Uterus (tissue), 2 donors: ENCODE measurements around the gene REPS1.

Source experiments
- CTCF ChIP-seq, 4 experiments: fragments of 200-600 bp in 2 of 4; fragments of 450-650 bp in 2 of 4; sonication (generic) in 2 of 4; IDR thresholded peaks; one replicate each; pipeline ENCODE4 v1.5.1; 2016 to 2019; ENCODE audit warnings: antibody characterized with exemption in 4 of 4, mild to moderate bottlenecking in 2 of 4, moderate library complexity in 1 of 4
- POLR2A ChIP-seq, 2 donors: fragments of 450-650 bp; IDR thresholded peaks; one replicate each; pipeline ENCODE4 v1.6.1; 2016; ENCODE audit warnings: antibody characterized with exemption in 2 of 2, mild to moderate bottlenecking in 1 of 2, moderate library complexity in 1 of 2

- TF ChIP-seq CTCF (IDR thresholded peaks at IDR 0.05) (no peak), POLR2A (IDR thresholded peaks at IDR 0.05) (no peak)
Observed at GRCh38 chr6:138956244-138956924, 31.7 kb downstream of the REPS1 start.
